NCI-H524 treated with DMSO at 0.1 percent for 48 hours (cell line): ENCODE results near the gene PEAK1.
"Not testable (repeated sequence)": the region's sequence is repeated elsewhere in the genome, so short reads cannot be mapped to it uniquely, and the experiment has no call there.

ENCODE experiments used
- DNase-seq: peaks from one replicate; lab custom pipeline; 2025; lab: John Stamatoyannopoulos, UW

PEAK1 gene

DNA sequence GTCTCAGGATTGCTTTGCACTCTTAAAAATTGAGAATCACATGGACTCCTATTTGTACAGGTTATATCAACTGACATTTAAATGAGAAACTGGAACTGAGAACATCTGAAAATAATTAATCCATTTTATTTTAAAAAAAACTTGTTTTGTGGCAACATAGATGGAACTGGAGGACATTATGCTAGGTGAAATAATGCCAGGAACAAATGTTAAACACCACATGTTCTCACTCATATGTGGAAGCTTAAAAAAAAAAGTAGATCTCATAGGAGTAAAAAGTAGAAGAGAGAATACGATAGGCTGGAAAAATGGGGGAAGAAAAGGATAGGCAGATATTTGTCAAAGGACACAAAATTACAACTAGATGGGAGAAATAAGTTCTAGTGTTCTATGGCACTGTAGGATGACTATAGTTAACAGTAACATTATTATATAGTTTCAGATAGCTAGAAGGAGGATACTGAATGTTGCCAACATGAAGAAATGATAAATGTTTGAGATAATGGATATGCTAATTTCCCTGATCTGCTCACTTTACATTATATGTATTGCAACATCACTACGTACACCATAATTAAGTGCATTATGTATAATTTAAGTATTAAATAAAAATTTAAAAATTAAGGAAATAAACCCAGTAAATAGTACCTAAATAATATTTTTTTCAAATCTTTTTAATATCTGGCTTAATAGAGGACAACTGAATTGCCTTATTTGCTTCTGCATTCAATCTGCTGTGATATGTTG lies 248.5 kb downstream of the PEAK1 start:
- no peak for DNase-seq

DNA sequence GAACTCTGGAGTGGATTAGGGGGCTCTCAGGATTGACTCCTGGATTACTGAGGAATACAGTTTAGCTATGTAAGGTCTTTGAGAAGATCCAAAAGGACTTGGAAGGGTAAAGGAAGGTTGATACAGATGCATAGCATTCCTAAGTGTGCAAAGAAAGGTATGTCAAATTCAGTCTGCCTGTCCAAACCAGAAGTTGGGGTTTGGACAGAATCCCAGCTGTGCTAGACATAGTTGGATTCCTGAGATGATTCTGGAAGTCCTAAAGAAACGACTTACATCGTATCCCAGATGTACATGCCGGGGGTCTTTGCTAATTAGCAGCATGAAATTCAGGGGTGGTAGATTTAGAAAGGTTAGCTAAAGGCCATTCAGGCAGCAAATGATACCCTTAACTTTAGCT lies 251.3 kb downstream of the PEAK1 start:
- no peak for DNase-seq

DNA sequence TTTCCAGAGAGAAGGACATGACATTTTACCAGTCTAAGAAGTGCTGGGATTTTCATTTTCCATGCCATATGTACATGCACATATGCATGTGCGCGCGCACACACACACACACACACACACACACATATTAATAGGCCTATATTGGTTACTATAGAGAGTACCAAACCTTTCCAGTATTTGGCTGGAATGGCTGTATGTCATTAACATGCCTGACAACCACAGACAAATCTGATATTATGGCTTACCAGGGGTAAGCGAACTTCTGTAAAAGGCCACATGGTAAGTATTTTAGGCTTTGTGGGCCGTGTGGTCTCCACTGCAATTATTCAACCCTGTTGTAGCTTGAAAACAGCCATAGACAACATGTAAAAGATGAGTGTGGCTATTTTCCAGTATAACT lies 251.8 kb downstream of the PEAK1 start:
- no peak for DNase-seq

DNA sequence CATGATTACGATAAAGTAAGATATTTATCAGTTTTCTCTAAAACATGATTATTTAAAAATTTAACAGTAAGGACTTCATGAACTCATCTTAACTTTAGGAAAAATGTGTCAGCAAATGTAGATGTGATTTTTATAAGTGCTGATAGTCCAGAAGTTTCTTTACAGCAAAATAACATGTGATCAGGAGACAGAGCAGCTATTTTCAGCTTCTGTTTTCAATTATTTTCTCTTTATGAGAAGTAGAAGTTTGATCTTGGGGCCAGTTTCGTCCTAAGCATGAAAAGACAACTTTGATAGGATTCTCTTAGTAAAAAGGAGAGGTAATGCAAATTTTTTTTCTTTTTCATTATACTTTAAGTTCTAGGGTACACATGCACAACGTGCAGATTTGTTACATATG lies 252.5 kb downstream of the PEAK1 start:
- no peak for DNase-seq

DNA sequence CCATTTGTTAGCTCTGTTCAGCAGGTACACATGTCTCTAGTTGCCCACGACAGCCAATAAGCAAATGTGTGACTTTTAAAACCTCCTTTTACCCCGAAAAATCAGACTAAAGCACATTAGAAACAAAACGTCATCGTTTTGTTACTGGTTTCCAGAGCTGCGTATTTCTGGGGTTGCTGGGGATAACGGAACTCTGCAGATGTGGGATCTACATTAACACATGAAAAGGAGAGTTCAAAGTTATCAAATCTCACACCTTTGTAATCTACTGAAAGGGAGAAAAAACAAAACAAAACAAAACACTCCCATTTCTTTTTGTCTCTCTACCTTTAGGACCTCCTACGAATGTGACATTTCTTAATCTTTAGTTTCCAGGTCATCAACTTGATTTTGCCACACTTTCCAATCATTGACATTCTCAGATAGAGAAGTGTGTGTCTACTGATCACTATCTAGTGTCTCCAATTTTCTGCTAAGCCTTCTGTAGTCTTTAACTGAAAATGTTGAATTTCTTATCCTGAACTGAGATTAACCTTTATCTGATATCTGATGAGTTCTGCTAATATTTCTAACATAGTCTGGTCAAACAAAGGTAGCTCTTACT lies 256.0 kb downstream of the PEAK1 start:
- DNase-seq: no peak

DNA sequence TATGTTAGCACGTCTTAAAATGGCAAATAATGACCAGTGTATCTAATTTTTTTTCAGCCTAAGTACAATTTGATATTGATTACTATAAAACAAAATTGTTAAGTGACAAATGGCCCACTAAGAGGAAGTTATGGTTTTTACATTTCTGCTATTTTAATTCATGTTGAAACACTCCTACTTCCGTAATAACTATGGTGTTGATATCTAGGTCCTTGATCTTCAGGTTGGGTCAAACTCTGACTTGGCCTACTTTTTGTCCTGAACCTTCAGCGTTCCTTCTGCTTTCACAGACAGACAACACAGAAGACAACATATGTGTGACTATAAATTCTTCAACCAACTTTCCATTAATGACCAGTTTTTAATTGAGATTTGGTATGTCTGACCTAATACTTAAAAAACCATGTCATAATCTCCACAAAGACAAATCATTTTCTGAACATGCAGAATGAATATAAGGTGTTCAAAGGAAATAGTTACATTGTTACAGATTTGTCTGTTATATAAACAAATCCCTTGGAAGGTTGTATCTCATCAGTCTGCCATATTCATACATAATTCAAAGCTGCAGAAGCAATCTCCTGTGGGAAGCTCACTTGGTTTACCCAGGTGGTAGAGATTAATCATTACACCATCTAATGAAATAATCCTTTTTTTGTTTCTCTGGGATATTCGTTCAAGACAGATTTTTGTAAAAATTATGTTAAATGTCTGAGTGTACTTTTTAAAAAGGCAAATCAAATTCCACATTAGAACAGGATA lies 256.9 kb downstream of the PEAK1 start:
- DNase-seq: no peak

DNA sequence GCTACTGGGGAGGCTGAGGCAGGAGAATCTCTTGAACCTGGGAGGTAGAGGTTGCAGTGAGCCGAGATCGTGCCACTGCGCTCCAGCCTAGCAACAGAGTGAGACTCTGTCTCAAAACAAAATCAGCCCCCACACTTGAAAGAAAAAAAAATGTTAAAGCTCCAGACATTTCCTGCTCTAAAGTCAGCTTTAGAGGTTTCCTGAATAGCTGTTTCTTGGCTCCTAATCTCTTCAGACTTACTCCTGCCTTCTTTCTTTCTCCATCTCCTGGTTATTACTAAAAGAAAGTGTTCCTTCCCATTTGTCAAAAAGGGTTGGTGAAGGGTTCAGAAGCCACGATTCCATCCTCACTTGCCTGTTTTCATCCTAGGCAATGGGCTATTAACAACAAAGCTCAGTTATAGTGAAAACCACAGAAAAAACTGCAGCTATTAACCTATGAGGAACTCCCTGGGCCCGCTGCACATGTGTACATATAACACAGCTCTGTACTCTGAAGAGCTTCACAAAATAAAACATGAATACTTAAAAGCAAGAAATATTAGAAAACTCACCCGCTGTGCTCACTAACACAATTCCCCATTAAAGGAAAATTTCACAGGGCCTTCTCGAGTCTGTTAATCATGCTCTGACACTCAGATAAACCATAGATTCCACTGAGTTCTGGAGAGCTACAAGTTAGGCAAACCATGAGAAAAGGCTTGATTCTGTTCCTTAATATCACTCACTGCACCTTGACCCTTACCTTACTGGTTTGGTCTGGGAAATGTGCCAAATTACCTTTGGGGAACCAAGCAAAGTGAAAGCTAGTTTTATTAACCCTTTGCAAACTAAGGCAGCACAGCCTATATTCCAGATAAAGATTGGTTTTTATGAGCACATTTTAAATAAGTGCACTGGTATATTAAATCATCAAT lies 259.1 kb downstream of the PEAK1 start:
- DNase-seq: no peak

DNA sequence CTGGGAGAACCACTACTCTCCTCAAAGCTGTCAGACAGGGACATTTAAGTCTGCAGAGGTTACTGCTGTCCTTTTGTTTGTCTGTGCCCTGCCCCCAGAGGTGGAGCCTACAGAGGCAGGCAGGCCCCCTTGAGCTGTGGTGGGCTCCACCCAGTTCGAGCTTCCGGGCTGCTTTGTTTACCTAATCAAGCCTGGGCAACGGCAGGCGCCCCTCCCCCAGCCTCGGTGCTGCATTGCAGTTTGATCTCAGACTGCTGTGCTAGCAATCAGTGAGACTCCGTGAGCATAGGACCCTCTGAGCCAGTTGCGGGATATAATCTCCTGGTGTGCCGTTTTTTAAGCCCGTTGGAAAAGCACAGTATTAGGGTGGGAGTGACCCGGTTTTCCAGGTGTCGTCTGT lies 263.9 kb downstream of the PEAK1 start:
- not testable (repeated sequence) for DNase-seq

DNA sequence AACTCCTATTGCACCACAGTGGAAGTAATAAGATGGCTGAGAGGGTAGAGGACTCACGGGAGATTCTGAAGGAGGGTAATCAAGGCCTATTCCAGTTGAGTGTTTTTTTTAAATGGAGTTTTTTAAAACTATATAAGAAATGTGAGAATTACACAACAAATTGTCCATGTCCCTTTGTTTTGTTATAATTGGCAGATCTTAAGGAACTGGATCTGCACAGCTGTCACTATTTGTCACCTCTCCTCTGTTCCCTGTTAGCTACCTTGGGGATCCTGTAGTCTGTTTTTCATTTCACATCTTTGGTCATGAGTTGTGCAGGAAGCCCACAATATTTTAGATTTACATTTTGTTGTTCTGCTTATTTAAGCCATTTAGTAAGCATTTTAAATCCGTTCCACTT lies 271.7 kb downstream of the PEAK1 start:
- no peak for DNase-seq

DNA sequence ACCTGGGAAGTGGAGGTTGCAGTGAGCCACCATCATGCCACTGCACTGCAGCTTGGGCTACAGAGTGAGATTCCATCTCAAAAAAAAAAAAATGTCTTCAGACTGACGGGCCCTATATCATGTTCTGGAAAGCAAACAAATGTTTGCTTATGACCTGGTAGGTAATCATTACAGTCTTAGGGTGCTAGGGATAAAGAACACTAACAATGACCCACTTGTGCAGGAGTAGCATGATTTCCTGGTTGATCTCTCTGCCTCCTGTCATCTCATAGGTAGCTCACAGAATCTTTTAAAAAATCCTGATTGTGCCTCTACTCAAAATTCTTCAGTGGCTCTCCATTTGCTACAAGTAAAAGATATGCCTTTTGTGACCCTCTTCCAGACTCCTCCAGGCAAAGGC lies 274.5 kb downstream of the PEAK1 start:
- DNase-seq: no peak

DNA sequence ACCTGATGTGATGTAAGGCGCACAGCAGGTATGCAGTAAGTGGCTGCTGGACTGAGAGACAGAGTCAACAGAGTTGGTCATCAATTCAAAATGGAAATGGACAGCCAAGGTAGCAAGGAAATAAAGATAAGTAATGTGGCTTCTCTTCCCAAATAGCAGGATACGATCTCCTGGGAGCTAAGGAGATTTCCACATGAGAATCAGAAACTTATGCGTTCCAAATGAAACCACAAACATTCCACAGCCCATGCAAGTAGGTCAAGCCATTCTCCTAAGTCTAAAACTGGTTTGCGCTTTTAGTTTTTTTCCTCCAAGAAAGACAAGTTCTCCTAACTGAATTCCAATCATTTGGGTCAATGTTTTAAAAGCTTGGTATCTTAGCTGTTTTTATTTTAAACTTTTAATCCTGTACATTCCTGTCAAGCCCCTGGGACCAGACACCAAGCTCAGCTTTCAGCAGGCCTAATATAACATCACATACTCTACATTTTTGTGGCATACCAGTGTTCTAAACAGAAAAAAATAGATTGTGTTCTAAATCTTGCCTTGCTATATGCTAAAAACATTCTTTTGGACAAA lies 275.3 kb downstream of the PEAK1 start:
- DNase-seq: no peak

DNA sequence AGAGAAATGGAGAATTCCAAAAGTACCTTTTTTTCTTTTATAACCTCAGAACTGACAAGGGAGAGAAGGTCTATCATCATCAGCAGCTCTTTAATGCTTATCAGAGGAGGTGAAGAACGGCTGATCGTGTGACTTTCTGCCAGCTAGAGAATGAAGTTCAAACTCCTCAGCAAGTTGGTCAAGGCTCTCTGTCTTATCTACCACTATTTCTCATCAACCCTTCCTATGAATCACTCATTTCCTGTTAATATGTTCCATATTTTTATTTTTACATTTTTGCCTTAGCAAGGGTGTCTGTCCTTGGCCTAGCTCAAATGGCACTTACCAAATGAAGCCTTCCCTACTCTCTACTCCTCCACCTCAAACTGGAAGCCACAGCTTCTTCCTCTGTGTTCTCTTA lies 275.9 kb downstream of the PEAK1 start:
- DNase-seq: no peak

DNA sequence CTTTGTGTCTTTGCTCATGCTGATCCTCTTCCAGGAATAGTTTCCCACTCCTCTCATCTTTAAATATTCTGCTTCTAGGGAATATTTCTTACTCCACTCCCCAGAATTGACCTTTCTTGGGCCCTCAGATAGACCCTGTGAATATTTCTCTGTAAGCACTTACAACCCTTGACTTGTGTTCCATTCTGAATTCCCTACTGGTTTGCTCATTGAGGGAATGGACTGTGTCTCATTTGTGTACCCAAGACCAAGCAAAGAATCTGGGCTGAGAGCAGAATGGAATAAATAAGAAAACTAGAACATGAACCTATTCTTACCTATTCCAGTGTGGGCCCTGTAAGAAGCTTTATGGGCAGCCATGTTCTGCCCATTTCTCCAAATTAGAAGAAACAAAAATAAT lies 276.3 kb downstream of the PEAK1 start:
- DNase-seq: no peak

DNA sequence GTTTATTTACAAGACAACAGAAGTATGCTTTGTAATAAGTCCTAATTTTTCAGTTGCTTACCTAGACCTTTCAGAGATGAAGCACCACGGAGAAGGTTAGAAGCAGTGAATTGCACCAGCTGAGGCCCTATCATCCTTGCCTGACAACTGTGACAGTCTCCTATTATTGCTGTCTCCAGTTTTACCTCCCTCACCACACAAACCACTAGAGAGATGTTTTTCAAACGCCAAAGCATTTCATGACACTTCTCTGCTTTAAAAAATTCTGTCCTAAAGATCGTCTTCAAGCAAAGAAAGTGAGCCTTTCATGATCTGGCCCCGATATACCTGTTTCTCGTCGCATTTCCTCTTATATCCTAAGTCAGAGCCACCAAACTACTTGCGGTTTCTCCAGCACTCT lies 276.7 kb downstream of the PEAK1 start:
- DNase-seq: no peak

DNA sequence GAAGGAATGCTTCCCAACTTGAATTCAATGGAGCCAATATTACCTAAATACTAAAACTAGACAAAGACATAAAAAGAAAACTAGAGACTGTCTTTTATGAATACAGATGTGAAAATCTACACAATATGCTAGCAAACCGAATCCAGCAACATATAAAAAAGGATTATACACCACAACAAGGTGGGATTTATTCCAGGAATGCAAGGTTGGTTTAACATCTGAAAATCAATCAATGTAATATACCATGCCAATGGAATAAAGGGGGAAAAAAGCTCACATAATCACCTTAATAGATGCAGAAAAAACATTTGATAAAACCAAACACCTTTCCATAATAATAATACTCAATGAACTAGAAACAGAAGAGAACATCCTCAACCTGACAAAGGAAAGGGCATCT lies 279.7 kb downstream of the PEAK1 start:
- DNase-seq: no peak

DNA sequence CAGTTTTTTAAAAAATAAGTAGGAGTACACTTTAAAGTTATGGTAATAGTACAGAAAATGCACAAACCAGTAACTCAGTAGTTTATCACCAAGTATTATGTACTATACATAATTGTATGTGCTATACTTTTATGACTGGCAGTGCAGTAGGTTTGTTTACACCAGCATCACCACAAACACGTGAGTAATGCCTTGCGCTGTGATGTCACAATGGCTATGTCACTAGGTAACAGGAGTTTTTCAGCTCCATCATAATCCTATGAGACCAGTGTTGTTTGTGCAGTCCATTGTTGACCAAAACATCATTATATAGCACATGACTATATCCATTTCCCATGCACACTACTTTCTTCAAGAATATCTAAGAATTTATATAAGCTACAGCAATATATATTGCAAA lies 280.6 kb downstream of the PEAK1 start:
- DNase-seq: no peak

DNA sequence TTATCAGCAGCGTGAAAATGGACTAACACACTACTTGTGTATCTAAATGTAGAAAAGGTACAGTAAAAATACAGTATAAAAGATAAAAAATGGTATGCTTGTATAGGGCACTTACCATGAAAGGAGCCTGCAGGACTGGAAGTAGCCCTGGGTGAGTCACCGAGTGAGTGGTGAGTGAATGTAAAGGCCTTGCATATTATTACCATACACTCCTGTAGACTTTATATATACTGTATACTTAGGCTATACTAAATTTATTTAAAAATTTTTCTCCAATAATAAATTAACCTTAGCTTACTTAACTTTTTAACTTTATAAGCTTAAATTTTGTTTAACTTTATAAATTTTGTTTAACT lies 281.8 kb downstream of the PEAK1 start:
- no peak for DNase-seq

DNA sequence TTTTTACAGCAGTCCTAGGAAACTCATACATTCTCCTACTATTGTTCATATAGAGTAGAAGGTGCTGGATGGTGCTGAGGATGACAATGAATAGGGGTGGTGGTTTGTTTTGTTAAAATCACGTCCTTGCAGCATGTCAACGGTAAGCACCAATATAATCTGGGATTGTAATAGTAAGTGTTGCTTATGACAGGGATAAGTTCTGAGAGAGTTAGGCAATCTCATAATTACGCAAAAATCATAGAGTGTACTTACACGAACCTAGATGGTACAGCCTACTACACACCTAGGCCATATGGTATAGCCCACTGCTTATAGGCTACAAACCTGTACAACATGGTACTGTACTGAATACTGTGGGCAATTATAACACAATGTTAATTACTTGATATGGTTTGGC lies 284.7 kb downstream of the PEAK1 start:
- no peak for DNase-seq

DNA sequence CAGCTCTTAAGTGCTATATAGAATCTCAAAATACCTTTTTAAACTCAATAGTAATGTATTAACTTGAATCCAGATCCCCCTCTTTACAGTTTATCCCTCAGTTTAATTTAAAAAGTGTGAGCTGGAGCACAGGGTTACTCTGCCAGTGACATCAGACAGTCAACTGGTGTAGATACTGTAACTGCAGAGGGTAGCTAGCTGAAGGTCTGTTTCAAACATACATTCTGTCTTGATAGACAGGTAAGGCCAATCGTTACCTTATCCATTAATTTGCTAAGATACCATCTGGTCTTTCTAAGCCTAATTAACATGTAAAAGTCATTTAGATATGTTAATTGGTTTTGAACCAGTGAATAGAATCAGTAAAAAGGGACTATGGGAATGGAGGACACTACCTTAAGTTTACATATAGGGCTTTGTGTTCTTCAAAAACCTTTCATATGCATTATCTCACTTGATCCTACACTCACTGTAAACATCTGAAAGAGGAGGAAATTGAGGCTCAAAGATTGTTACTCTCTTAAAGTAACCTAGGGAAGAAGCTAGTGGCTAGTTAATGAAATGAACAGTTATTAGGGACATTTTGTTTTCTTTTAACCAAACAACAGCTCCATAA lies 289.5 kb downstream of the PEAK1 start:
- no peak for DNase-seq

DNA sequence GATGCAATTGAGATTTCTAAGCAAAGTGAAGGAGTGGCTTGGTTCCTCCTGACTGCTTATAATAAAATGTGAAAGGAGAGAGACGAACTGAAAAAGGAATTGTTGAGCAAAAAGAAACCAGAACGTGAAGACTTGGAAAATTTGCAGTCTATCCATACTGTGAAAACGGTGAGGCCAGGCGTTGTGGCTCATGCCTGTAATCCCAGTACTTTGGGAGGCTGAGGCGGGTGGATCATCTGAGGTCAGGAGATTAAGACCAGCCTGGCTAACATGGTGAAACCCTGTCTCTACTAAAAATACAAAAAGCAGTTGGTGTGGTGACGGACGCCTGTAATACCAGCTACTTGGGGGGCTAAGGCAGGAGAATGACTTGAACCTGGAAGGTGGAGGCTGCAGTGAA lies 292.3 kb downstream of the PEAK1 start:
- DNase-seq: no peak

DNA sequence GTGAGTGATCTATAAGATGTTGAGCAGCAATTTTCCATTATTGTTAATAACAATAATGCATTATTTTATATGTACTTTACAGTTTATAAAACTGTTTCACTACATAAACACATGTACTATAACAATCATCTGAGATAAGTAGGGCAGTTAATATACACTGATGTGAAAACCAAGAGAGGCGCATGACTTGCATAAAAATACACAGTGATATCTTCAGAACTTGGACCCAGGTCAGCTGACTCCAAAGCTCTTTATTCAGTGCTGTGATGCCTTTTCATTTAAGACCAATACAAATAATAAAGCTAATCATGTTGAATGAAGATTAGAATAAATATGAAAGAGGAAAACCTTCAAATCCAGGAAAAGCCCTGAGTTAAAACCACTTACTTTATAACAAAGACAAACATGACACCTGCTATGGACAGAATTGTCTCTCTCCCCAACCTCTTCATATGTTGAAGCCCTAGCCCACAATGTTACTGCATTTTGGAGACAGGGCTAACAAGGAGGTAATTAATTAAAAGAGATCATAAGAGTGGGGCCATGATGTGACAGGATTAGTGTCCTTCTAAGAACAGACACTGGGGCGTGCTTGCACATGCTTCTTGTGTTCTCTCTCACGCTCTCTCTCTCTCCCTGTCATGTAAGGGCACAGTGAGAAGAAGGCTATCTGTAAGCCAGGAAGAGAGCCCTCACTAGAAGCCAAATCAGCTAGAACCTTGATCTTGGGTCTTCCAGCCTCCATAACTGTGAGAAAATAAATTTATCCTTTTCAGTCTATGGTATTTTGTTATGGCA lies 293.2 kb downstream of the PEAK1 start:
- DNase-seq: peak; percentile 89
